GM21825 (cell line): Measurements from ENCODE around the gene PPP2R5D.
"Not testable (repeated sequence)": the region's sequence is repeated elsewhere in the genome, so short reads cannot be mapped to it uniquely, and the experiment has no call there.

ENCODE experiments used
- ATAC-seq: cut with Tn5 transposase; IDR thresholded peaks from one replicate; pipeline ENCODE4 v1.9.1; 2021; ENCODE audit warnings: mild to moderate bottlenecking, moderate library complexity; ENCODE audit not compliant: unreplicated experiment

Gene PPP2R5D

GRCh38 chr6:42984001-42984923 lies at the start of gene PPP2R5D:
Gene PPP2R5D, plus strand, starts transcription at chr6:42984570. Its CDS starts 108 bp downstream, at chr6:42984678.
- peak; percentile 91 for ATAC-seq

GRCh38 chr6:42935322-42935721 lies 49.0 kb upstream of the PPP2R5D start:
- ATAC-seq, result no peak

GRCh38 chr6:42936398-42936797 lies 48.0 kb upstream of the PPP2R5D start:
- ATAC-seq, result no peak

GRCh38 chr6:42937548-42938427 lies 46.6 kb upstream of the PPP2R5D start:
- ATAC-seq, result no peak

- ATAC-seq, result no peak
These were observed 46.0 kb upstream of the PPP2R5D start for GRCh38 chr6:42938428-42938796.

- ATAC-seq, result no peak
These were observed 45.2 kb upstream of the PPP2R5D start for GRCh38 chr6:42938987-42939809.

GRCh38 chr6:42939810-42940167 lies 44.6 kb upstream of the PPP2R5D start:
- ATAC-seq, result no peak

- no peak for ATAC-seq
These were observed 43.8 kb upstream of the PPP2R5D start for GRCh38 chr6:42940493-42941045.

- ATAC-seq, result not testable (repeated sequence)
These were observed 43.0 kb upstream of the PPP2R5D start for GRCh38 chr6:42941356-42941755.

GRCh38 chr6:42942444-42942843 lies 41.9 kb upstream of the PPP2R5D start:
- no peak for ATAC-seq

GRCh38 chr6:42947950-42948349 lies 36.4 kb upstream of the PPP2R5D start:
- ATAC-seq, result no peak

GRCh38 chr6:42952389-42952788 lies 32.0 kb upstream of the PPP2R5D start:
- ATAC-seq, result no peak

- not testable (repeated sequence) for ATAC-seq
These were observed 30.0 kb upstream of the PPP2R5D start for GRCh38 chr6:42954405-42954804.

GRCh38 chr6:42958125-42958524 lies 26.2 kb upstream of the PPP2R5D start:
- no peak for ATAC-seq

GRCh38 chr6:42959917-42960242 lies 24.5 kb upstream of the PPP2R5D start:
- ATAC-seq, result no peak

- ATAC-seq, result no peak
These were observed 23.9 kb upstream of the PPP2R5D start, which contains the start of gene GNMT for GRCh38 chr6:42960243-42961019. Gene GNMT, plus strand, starts transcription at chr6:42960754. Its CDS starts 14 bp downstream, at chr6:42960768.

- no peak for ATAC-seq
These were observed 23.3 kb upstream of the PPP2R5D start for GRCh38 chr6:42961020-42961470.

GRCh38 chr6:42962096-42962495 lies 22.3 kb upstream of the PPP2R5D start:
- no peak for ATAC-seq

- ATAC-seq, result no peak
These were observed 21.7 kb upstream of the PPP2R5D start for GRCh38 chr6:42962502-42963178.
